HL-60/S4 (cell line): ENCODE measurements around the gene BOD1L2.

Experiments
- in situ Hi-C: fragments of 300-500 bp; cut with MboI; formaldehyde crosslinking; loops from 2 replicates; pipeline ENCODE4 v1.14.3; 2022; ENCODE audit warnings: low sequenced_read_pairs

The BOD1L2 gene

GRCh38 chr18:57149531-57149930 is 2.6 kb downstream of the BOD1L2 start:
- in situ Hi-C loops = no loop called here

- in situ Hi-C loops = no loop called here
Measured at GRCh38 chr18:57150081-57150480, 3.2 kb downstream of the BOD1L2 start.

GRCh38 chr18:57150828-57151227 is 3.9 kb downstream of the BOD1L2 start:
- in situ Hi-C loops = no loop called here

GRCh38 chr18:57154191-57154830 is 7.4 kb downstream of the BOD1L2 start:
- in situ Hi-C loops = no loop called here

GRCh38 chr18:57164401-57164800 is 17.5 kb downstream of the BOD1L2 start:
- in situ Hi-C loops = no loop called here

- in situ Hi-C loops = no loop called here
Measured at GRCh38 chr18:57167617-57168308, 20.9 kb downstream of the BOD1L2 start.

GRCh38 chr18:57171026-57171425 is 24.1 kb downstream of the BOD1L2 start:
- in situ Hi-C loops = no loop called here

- in situ Hi-C loops = no loop called here
Measured at GRCh38 chr18:57175532-57175931, 28.6 kb downstream of the BOD1L2 start.

- in situ Hi-C loops = no loop called here
Measured at GRCh38 chr18:57185434-57185833, 38.5 kb downstream of the BOD1L2 start.

- in situ Hi-C loops = no loop called here
Measured at GRCh38 chr18:57188851-57189557, 42.1 kb downstream of the BOD1L2 start.

- in situ Hi-C loops = no loop called here
Measured at GRCh38 chr18:57190026-57190425, 43.1 kb downstream of the BOD1L2 start.

GRCh38 chr18:57194070-57194469 is 47.2 kb downstream of the BOD1L2 start:
- in situ Hi-C loops = no loop called here

GRCh38 chr18:57194622-57195021 is 47.7 kb downstream of the BOD1L2 start:
- in situ Hi-C loops = no loop called here

GRCh38 chr18:57195341-57195740 is 48.5 kb downstream of the BOD1L2 start:
- in situ Hi-C loops = no loop called here

- in situ Hi-C loops = no loop called here
Measured at GRCh38 chr18:57197261-57197660, 50.4 kb downstream of the BOD1L2 start.

- in situ Hi-C loops = no loop called here
Measured at GRCh38 chr18:57198073-57198472, 51.2 kb downstream of the BOD1L2 start.
